WTC11 (cell line): ENCODE data around the gene PPM1G. TPM values are rescaled to one million over a fixed set of nuclear protein-coding genes. Genes with fewer than 3 reads are reported as not detected.

Experiments used
- CREM ChIP-seq: sonication (generic); formaldehyde crosslinking; IDR thresholded peaks from 2 replicates; pipeline ENCODE4 v1.8.1; 2022; ENCODE audit warnings: mild to moderate bottlenecking, missing genetic modification reagents, moderate library complexity
- HMGXB4 ChIP-seq: sonication (generic); formaldehyde crosslinking; IDR thresholded peaks from 2 replicates; pipeline ENCODE4 v1.8.1; 2023; ENCODE audit warnings: mild to moderate bottlenecking, moderate library complexity, missing genetic modification reagents
- KAT7 ChIP-seq: sonication (generic); formaldehyde crosslinking; IDR thresholded peaks from 2 replicates; pipeline ENCODE4 v1.8.1; 2023; ENCODE audit warnings: missing genetic modification reagents, mild to moderate bottlenecking, borderline replicate concordance
- MLX ChIP-seq: sonication (generic); formaldehyde crosslinking; IDR thresholded peaks from 2 replicates; pipeline ENCODE4 v1.8.1; 2023; ENCODE audit warnings: mild to moderate bottlenecking, missing genetic modification reagents, moderate library complexity
- NR3C1 ChIP-seq: sonication (generic); formaldehyde crosslinking; conservative IDR thresholded peaks from 2 replicates; pipeline ENCODE4 v1.8.1; 2023; ENCODE audit warnings: low read depth, mild to moderate bottlenecking, missing genetic modification reagents
- OVOL2 ChIP-seq: fragments of 250-450 bp; sonication (Bioruptor Pico); IDR thresholded peaks from 2 replicates; pipeline ENCODE4 v1.9.0; 2021; ENCODE audit warnings: mild to moderate bottlenecking, borderline replicate concordance
- RORB ChIP-seq: fragments of 250-450 bp; sonication (Bioruptor Pico); IDR thresholded peaks from 2 replicates; pipeline ENCODE4 v1.9.0; 2021; ENCODE audit warnings: mild to moderate bottlenecking
- SMAD3 ChIP-seq: sonication (generic); formaldehyde crosslinking; IDR thresholded peaks from 2 replicates; pipeline ENCODE4 v1.8.0; 2022; ENCODE audit warnings: missing genetic modification reagents, mild to moderate bottlenecking, borderline replicate concordance
- STAT6 ChIP-seq: sonication (generic); formaldehyde crosslinking; conservative IDR thresholded peaks from 2 replicates; pipeline ENCODE4 v1.8.1; 2023; ENCODE audit warnings: mild to moderate bottlenecking, low read depth, missing genetic modification reagents, moderate library complexity
- TCF7 ChIP-seq: sonication (generic); formaldehyde crosslinking; IDR thresholded peaks from 2 replicates; pipeline ENCODE4 v1.8.0; 2022; ENCODE audit warnings: mild to moderate bottlenecking, low read depth, missing genetic modification reagents, moderate library complexity
- ZNF416 ChIP-seq: fragments of 250-450 bp; sonication (Bioruptor Pico); IDR thresholded peaks from 2 replicates; pipeline ENCODE4 v1.9.0; 2021; ENCODE audit warnings: mild to moderate bottlenecking, inconsistent platforms
- ZNF425 ChIP-seq: fragments of 250-450 bp; sonication (Bioruptor Pico); conservative IDR thresholded peaks from 2 replicates; pipeline ENCODE4 v1.9.0; 2021; ENCODE audit warnings: mild to moderate bottlenecking
- ZNF671 ChIP-seq: fragments of 250-450 bp; sonication (Bioruptor Pico); IDR thresholded peaks from 2 replicates; pipeline ENCODE4 v1.8.0; 2021; ENCODE audit warnings: mild to moderate bottlenecking
- total RNA-seq: library from RNA; stranded (reverse); gene quantifications from 3 replicates; pipeline ENCODE4 v1.2.3, GENCODE V29; 2021
- TF ChIP-seq, protein P1 (sequence below): sonication (generic); formaldehyde crosslinking; IDR thresholded peaks from 2 replicates; pipeline ENCODE4 v1.8.0; 2023; ENCODE audit warnings: missing genetic modification reagents
- TF ChIP-seq, protein P2 (sequence below): fragments of 250-450 bp; sonication (Bioruptor Pico); IDR thresholded peaks from 2 replicates; pipeline ENCODE4 v1.8.0; 2021; ENCODE audit warnings: mild to moderate bottlenecking
- TF ChIP-seq, protein P3 (sequence below): sonication (generic); formaldehyde crosslinking; IDR thresholded peaks from 2 replicates; pipeline ENCODE4 v1.8.0; 2022; ENCODE audit warnings: mild to moderate bottlenecking, missing genetic modification reagents
- TF ChIP-seq, protein P4 (sequence below): fragments of 250-450 bp; sonication (Bioruptor Pico); IDR thresholded peaks from 2 replicates; pipeline ENCODE4 v1.9.0; 2021; ENCODE audit warnings: mild to moderate bottlenecking

PPM1G gene
- total RNA-seq, 1 experiment from 2014 or later: 193 TPM

GRCh38 chr2:27441958-27442919 lies 32.8 kb upstream of the PPM1G start, which contains the start of gene KRTCAP3 (continued):
- TF ChIP-seq, protein P1, sequence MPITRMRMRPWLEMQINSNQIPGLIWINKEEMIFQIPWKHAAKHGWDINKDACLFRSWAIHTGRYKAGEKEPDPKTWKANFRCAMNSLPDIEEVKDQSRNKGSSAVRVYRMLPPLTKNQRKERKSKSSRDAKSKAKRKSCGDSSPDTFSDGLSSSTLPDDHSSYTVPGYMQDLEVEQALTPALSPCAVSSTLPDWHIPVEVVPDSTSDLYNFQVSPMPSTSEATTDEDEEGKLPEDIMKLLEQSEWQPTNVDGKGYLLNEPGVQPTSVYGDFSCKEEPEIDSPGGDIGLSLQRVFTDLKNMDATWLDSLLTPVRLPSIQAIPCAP (CRISPR knock-in tag): peak; percentile 77; the same call in 1 of the 2 replicates
- TF ChIP-seq HMGXB4 (CRISPR knock-in tag) (peak; percentile 55; the same call in 1 of the 2 replicates), RORB (CRISPR knock-in tag) (no peak), SMAD3 (CRISPR knock-in tag) (peak; percentile 93), OVOL2 (CRISPR knock-in tag) (no peak), STAT6 (no peak), ZNF425 (CRISPR knock-in tag) (no peak), CREM (CRISPR knock-in tag) (peak; percentile 25; the same call in 1 of the 2 replicates), NR3C1 (CRISPR knock-in tag) (no peak), ZNF416 (CRISPR knock-in tag) (no peak), MLX (CRISPR knock-in tag) (0 out of 2 replicates have a peak, but pooled peaks have one; percentile 41), TCF7 (CRISPR knock-in tag) (peak; percentile 83), KAT7 (CRISPR knock-in tag) (peak; percentile 66; the same call in 1 of the 2 replicates), ZNF671 (CRISPR knock-in tag) (no peak)
- TF ChIP-seq, protein P2, sequence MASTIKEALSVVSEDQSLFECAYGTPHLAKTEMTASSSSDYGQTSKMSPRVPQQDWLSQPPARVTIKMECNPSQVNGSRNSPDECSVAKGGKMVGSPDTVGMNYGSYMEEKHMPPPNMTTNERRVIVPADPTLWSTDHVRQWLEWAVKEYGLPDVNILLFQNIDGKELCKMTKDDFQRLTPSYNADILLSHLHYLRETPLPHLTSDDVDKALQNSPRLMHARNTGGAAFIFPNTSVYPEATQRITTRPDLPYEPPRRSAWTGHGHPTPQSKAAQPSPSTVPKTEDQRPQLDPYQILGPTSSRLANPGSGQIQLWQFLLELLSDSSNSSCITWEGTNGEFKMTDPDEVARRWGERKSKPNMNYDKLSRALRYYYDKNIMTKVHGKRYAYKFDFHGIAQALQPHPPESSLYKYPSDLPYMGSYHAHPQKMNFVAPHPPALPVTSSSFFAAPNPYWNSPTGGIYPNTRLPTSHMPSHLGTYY (CRISPR knock-in tag): no peak
- TF ChIP-seq, protein P3, sequence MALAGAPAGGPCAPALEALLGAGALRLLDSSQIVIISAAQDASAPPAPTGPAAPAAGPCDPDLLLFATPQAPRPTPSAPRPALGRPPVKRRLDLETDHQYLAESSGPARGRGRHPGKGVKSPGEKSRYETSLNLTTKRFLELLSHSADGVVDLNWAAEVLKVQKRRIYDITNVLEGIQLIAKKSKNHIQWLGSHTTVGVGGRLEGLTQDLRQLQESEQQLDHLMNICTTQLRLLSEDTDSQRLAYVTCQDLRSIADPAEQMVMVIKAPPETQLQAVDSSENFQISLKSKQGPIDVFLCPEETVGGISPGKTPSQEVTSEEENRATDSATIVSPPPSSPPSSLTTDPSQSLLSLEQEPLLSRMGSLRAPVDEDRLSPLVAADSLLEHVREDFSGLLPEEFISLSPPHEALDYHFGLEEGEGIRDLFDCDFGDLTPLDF (CRISPR knock-in tag): 0 out of 2 replicates have a peak, but pooled peaks have one; percentile 49
- TF ChIP-seq, protein P4, sequence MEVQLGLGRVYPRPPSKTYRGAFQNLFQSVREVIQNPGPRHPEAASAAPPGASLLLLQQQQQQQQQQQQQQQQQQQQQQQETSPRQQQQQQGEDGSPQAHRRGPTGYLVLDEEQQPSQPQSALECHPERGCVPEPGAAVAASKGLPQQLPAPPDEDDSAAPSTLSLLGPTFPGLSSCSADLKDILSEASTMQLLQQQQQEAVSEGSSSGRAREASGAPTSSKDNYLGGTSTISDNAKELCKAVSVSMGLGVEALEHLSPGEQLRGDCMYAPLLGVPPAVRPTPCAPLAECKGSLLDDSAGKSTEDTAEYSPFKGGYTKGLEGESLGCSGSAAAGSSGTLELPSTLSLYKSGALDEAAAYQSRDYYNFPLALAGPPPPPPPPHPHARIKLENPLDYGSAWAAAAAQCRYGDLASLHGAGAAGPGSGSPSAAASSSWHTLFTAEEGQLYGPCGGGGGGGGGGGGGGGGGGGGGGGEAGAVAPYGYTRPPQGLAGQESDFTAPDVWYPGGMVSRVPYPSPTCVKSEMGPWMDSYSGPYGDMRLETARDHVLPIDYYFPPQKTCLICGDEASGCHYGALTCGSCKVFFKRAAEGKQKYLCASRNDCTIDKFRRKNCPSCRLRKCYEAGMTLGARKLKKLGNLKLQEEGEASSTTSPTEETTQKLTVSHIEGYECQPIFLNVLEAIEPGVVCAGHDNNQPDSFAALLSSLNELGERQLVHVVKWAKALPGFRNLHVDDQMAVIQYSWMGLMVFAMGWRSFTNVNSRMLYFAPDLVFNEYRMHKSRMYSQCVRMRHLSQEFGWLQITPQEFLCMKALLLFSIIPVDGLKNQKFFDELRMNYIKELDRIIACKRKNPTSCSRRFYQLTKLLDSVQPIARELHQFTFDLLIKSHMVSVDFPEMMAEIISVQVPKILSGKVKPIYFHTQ: 0 out of 2 replicates have a peak, but pooled peaks have one; percentile 42
